Breast epithelium (tissue), 3 donors: ENCODE results near the gene MLLT6.

ENCODE experiments used
- CTCF ChIP-seq, 3 donors: fragments of 450-650 bp; IDR thresholded peaks; one replicate each; pipeline ENCODE4 v1.5.1; 2016 to 2017; ENCODE audit warnings: antibody characterized with exemption in 3 of 3, mild to moderate bottlenecking in 3 of 3, moderate library complexity in 3 of 3
- POLR2A ChIP-seq: fragments of 450-650 bp; IDR thresholded peaks from one replicate; pipeline ENCODE4 v1.6.1; 2016; ENCODE audit warnings: antibody characterized with exemption, mild to moderate bottlenecking, moderate library complexity

GRCh38 chr17:38741921-38742410 is 36.9 kb downstream of the MLLT6 start:
- no peak for TF ChIP-seq CTCF (IDR thresholded peaks at IDR 0.05)
- no peak for TF ChIP-seq POLR2A
